22Rv1 (cell line): Measurements from ENCODE around the gene KCNQ1.

ENCODE experiments used
- CTCF ChIP-seq: fragments of 450-650 bp; IDR thresholded peaks from 2 replicates; pipeline ENCODE4 v1.5.1; 2017; ENCODE audit warnings: mild to moderate bottlenecking
- ZFX ChIP-seq: fragments of 450-650 bp; IDR thresholded peaks from 2 replicates; pipeline ENCODE4 v1.6.1; 2017; ENCODE audit warnings: antibody characterized with exemption, borderline replicate concordance

- TF ChIP-seq CTCF = no peak
- no peak for TF ChIP-seq ZFX
Measured at GRCh38 chr11:2467695-2468055, 22.9 kb downstream of the KCNQ1 start.
